ENCODE measurements around the gene TSPEAR. TPM values are rescaled to one million over a fixed set of nuclear protein-coding genes. Genes with fewer than 3 reads are reported as not detected.

TSPEAR gene
- total RNA-seq, 1 donor from 2014 or later: not detected

- H3K4me3 ChIP-seq (ENCODE audit: low read depth, low read length): no peak overlapping the region
- TF ChIP-seq, protein P1, sequence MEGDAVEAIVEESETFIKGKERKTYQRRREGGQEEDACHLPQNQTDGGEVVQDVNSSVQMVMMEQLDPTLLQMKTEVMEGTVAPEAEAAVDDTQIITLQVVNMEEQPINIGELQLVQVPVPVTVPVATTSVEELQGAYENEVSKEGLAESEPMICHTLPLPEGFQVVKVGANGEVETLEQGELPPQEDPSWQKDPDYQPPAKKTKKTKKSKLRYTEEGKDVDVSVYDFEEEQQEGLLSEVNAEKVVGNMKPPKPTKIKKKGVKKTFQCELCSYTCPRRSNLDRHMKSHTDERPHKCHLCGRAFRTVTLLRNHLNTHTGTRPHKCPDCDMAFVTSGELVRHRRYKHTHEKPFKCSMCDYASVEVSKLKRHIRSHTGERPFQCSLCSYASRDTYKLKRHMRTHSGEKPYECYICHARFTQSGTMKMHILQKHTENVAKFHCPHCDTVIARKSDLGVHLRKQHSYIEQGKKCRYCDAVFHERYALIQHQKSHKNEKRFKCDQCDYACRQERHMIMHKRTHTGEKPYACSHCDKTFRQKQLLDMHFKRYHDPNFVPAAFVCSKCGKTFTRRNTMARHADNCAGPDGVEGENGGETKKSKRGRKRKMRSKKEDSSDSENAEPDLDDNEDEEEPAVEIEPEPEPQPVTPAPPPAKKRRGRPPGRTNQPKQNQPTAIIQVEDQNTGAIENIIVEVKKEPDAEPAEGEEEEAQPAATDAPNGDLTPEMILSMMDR (conservative IDR thresholded peaks at IDR 0.05; ENCODE audit: low read depth, low read length): no peak
- DNase-seq (ENCODE audit: low read depth): no peak
Measured at GRCh38 chr21:44533891-44534627, 177.3 kb downstream of the TSPEAR start.

DNA sequence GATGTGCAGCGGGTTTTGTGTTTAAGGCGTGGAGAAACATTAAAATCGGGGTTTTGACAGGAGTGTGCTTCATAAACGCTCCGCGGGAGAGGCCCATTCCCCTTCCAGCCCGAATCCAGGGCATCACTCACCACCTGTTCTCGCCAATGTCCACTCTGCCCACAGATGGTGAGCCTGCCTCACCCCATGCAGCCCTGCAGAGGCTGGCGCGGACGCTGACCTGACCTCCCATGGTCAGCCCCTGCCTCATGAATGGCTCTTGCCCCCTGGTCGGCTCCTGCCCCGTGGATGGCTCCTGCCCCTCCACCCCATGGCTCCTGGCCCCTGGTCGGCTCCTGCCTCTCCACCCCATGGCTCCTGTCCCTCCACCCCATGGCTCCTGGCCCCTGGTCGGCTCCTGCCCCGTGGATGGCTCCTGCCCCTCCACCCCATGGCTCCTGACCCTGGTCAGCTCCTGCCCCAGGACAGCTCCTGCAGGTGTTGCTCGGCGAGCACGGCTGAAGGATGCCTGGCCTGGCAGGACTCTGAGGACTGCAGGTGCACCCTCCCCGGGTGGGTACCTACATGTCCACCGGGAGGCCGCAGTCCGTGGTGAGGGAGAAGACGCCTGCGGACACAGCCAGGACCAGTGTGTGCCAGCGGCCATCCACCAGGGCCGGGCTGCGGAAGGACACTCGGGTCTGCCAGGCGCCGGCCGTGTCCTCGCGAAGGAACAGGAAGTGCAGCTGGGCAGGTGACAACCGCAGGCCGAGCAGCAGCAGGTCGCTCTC is 178.1 kb downstream of the TSPEAR start:
- no peak for DNase-seq (ENCODE audit: low read depth)
- TF ChIP-seq, protein P1 (conservative IDR thresholded peaks at IDR 0.05; ENCODE audit: low read depth, low read length): no peak

DNA sequence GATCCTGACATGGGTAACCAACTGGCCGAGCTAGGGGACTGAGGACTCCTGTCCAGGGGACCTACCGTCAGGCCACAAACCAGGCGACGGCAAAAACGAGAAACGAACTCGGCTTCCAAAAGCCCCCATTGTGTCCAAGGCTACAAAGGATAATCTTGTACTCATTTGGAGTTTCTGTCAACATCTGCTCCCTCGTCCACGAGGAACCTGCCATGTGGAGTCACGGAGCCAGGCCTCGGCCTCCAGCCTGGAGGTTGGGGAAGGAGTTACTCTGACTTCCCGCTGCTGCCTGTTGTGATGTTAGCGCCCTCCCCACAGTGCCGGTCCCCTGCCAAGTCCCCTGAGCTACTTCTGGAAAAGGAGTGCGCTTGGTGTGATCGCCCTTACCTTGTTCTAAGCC is 178.7 kb downstream of the TSPEAR start:
- H3K4me3 ChIP-seq (ENCODE audit: low read depth, low read length): no peak overlapping the region
- no peak for DNase-seq (ENCODE audit: low read depth)
- TF ChIP-seq, protein P1 (conservative IDR thresholded peaks at IDR 0.05; ENCODE audit: low read depth, low read length): no peak

More for the DNA sequence above, 178.1 kb downstream of the TSPEAR start:
- H3K4me3 ChIP-seq (ENCODE audit: low read depth, low read length): no peak overlapping the region

- H3K4me3 ChIP-seq (ENCODE audit: low read depth, low read length): no peak overlapping the region
- DNase-seq (ENCODE audit: low read depth): no peak
- TF ChIP-seq, protein P1 (conservative IDR thresholded peaks at IDR 0.05; ENCODE audit: low read depth, low read length): no peak
Measured at GRCh38 chr21:44531606-44532564, 179.5 kb downstream of the TSPEAR start.

DNA sequence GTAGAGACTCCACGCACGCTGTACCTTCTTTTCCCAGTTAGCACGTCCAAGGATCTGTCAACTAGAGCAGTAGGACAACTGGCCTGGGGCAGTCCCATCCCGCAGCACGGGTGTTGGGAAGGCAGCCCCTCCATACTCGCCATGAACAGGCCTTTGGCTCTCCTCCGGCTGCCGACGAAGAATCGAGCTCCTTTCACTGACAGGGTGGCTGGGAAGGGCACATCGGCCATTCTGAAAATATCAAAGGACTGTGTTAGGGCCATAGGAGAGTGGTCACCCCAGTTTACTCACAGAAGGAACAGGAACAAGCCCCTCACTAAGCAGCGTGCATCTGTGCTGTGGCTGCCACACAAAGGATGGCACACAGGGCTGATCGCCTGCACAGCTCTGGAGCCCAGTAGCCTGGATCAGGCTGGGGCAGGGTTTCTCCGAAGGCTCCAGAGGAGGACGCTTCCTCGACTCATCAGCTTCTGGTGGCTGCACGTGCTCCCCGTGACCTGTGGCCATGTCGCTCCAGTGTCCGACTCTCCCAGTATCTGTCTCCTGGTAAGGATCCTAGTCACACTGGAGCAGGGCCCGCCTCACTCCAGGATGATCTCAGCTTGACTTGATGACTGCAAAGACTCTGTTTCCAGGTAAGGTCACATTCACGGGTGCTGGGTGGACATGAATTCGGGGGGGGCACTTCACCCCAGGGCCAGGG is 180.3 kb downstream of the TSPEAR start:
- DNase-seq (ENCODE audit: low read depth): no peak
- no peak overlapping the region for H3K4me3 ChIP-seq (ENCODE audit: low read depth, low read length)
- TF ChIP-seq, protein P1 (conservative IDR thresholded peaks at IDR 0.05; ENCODE audit: low read depth, low read length): no peak

All from epithelial cell of proximal tubule (primary cell).